ENCODE results near the gene ANKK1.

The ANKK1 gene

GRCh38 chr11:113377681-113378412, 9.7 kb upstream of the ANKK1 start:
- in situ Hi-C loops (cut with HindIII; ENCODE audit: low sequenced_read_pairs) = no loop called here

GRCh38 chr11:113378692-113379091, 8.9 kb upstream of the ANKK1 start:
- in situ Hi-C loops (cut with HindIII; ENCODE audit: low sequenced_read_pairs) = no loop called here

GRCh38 chr11:113382121-113382520, 5.5 kb upstream of the ANKK1 start:
- in situ Hi-C loops (cut with HindIII; ENCODE audit: low sequenced_read_pairs) = no loop called here

- in situ Hi-C loops (cut with HindIII; ENCODE audit: low sequenced_read_pairs) = no loop called here
Measured at GRCh38 chr11:113384551-113384950, 3.0 kb upstream of the ANKK1 start.

- in situ Hi-C loops (cut with HindIII; ENCODE audit: low sequenced_read_pairs) = no loop called here
Measured at GRCh38 chr11:113385749-113386148, 1.8 kb upstream of the ANKK1 start.

- in situ Hi-C loops (cut with HindIII; ENCODE audit: low sequenced_read_pairs) = no loop called here
Measured at GRCh38 chr11:113386866-113387265, 713 bp upstream of the ANKK1 start.

- in situ Hi-C loops (cut with HindIII; ENCODE audit: low sequenced_read_pairs) = no loop called here
Measured at GRCh38 chr11:113389272-113389671, 1.7 kb downstream of the ANKK1 start.

GRCh38 chr11:113392236-113392921, 4.8 kb downstream of the ANKK1 start:
- in situ Hi-C loops (cut with HindIII; ENCODE audit: low sequenced_read_pairs) = no loop called here

- in situ Hi-C loops (cut with HindIII; ENCODE audit: low sequenced_read_pairs) = no loop called here
Measured at GRCh38 chr11:113393501-113393985, 6.0 kb downstream of the ANKK1 start.

GRCh38 chr11:113394919-113395318, 7.3 kb downstream of the ANKK1 start:
- in situ Hi-C loops (cut with HindIII; ENCODE audit: low sequenced_read_pairs) = no loop called here

GRCh38 chr11:113395782-113396336, 8.3 kb downstream of the ANKK1 start:
- in situ Hi-C loops (cut with HindIII; ENCODE audit: low sequenced_read_pairs) = no loop called here

- in situ Hi-C loops (cut with HindIII; ENCODE audit: low sequenced_read_pairs) = no loop called here
Measured at GRCh38 chr11:113396690-113397089, 9.1 kb downstream of the ANKK1 start.

- in situ Hi-C loops (cut with HindIII; ENCODE audit: low sequenced_read_pairs) = no loop called here
Measured at GRCh38 chr11:113397212-113397611, 9.6 kb downstream of the ANKK1 start.

GRCh38 chr11:113397821-113398220, 10.2 kb downstream of the ANKK1 start:
- in situ Hi-C loops (cut with HindIII; ENCODE audit: low sequenced_read_pairs) = no loop called here

- in situ Hi-C loops (cut with HindIII; ENCODE audit: low sequenced_read_pairs) = no loop called here
Measured at GRCh38 chr11:113398669-113399430, 11.3 kb downstream of the ANKK1 start.

- in situ Hi-C loops (cut with HindIII; ENCODE audit: low sequenced_read_pairs) = no loop called here
Measured at GRCh38 chr11:113400631-113401230, 13.2 kb downstream of the ANKK1 start.

- in situ Hi-C loops (cut with HindIII; ENCODE audit: low sequenced_read_pairs) = no loop called here
Measured at GRCh38 chr11:113401718-113402117, 14.1 kb downstream of the ANKK1 start.

GRCh38 chr11:113404859-113405430, 17.4 kb downstream of the ANKK1 start:
- in situ Hi-C loops (cut with HindIII; ENCODE audit: low sequenced_read_pairs) = no loop called here

- in situ Hi-C loops (cut with HindIII; ENCODE audit: low sequenced_read_pairs) = no loop called here
Measured at GRCh38 chr11:113405724-113406478, 18.3 kb downstream of the ANKK1 start.

GRCh38 chr11:113407163-113407562, 19.6 kb downstream of the ANKK1 start:
- in situ Hi-C loops (cut with HindIII; ENCODE audit: low sequenced_read_pairs) = no loop called here
